GM04503 (cell line): ENCODE measurements around the gene LYZL2.
"Not testable (repeated sequence)": the region's sequence is repeated elsewhere in the genome, so short reads cannot be mapped to it uniquely, and the experiment has no call there.

Experiments
- DNase-seq: peaks from one replicate; pipeline ENCODE4 v3.0.0-alpha.2; 2012; ENCODE audit warnings: low read depth

The LYZL2 gene

GRCh38 chr10:30629653-30630052 is at the start of gene LYZL2:
Gene LYZL2 (minus strand): TSS chr10:30629753. CDS start chr10:30626915, 2,838 bp downstream.
- DNase-seq = no peak

- DNase-seq = not testable (repeated sequence)
Observed at GRCh38 chr10:30677616-30678015, 48.1 kb upstream of the LYZL2 start.

- not testable (repeated sequence) for DNase-seq
Observed at GRCh38 chr10:30677146-30677545, 47.6 kb upstream of the LYZL2 start.

GRCh38 chr10:30675791-30676718 is 46.5 kb upstream of the LYZL2 start:
- DNase-seq = no peak

- DNase-seq = no peak
Observed at GRCh38 chr10:30674796-30675195, 45.2 kb upstream of the LYZL2 start.

GRCh38 chr10:30673262-30673661 is 43.7 kb upstream of the LYZL2 start:
- DNase-seq = not testable (repeated sequence)

- not testable (repeated sequence) for DNase-seq
Observed at GRCh38 chr10:30672338-30672737, 42.8 kb upstream of the LYZL2 start.

GRCh38 chr10:30671026-30671616 is 41.6 kb upstream of the LYZL2 start:
- DNase-seq = peak; percentile 36

- not testable (repeated sequence) for DNase-seq
Observed at GRCh38 chr10:30667982-30668381, 38.4 kb upstream of the LYZL2 start.

- DNase-seq = not testable (repeated sequence)
Observed at GRCh38 chr10:30663403-30663802, 33.9 kb upstream of the LYZL2 start.

- DNase-seq = no peak
Observed at GRCh38 chr10:30662814-30663213, 33.3 kb upstream of the LYZL2 start.

GRCh38 chr10:30660314-30660713 is 30.8 kb upstream of the LYZL2 start:
- not testable (repeated sequence) for DNase-seq

- no peak for DNase-seq
Observed at GRCh38 chr10:30656233-30656632, 26.7 kb upstream of the LYZL2 start.

- DNase-seq = not testable (repeated sequence)
Observed at GRCh38 chr10:30655001-30655400, 25.4 kb upstream of the LYZL2 start.

GRCh38 chr10:30651470-30652397 is 22.2 kb upstream of the LYZL2 start:
- not testable (repeated sequence) for DNase-seq

- no peak for DNase-seq
Observed at GRCh38 chr10:30647089-30647488, 17.5 kb upstream of the LYZL2 start.

GRCh38 chr10:30645340-30645827 is 15.8 kb upstream of the LYZL2 start:
- no peak for DNase-seq

GRCh38 chr10:30644408-30644861 is 14.9 kb upstream of the LYZL2 start:
- DNase-seq = not testable (repeated sequence)

- not testable (repeated sequence) for DNase-seq
Observed at GRCh38 chr10:30643557-30644199, 14.1 kb upstream of the LYZL2 start.

GRCh38 chr10:30642856-30643255 is 13.3 kb upstream of the LYZL2 start:
- not testable (repeated sequence) for DNase-seq
